GM18868 (cell line): ENCODE measurements around the gene GPR153.
"Not testable (repeated sequence)": the region's sequence is repeated elsewhere in the genome, so short reads cannot be mapped to it uniquely, and the experiment has no call there.

Source experiments
- ATAC-seq: cut with Tn5 transposase; IDR thresholded peaks from one replicate; pipeline ENCODE4 v1.9.1; 2021; ENCODE audit warnings: mild to moderate bottlenecking, moderate library complexity; ENCODE audit not compliant: unreplicated experiment

GPR153 gene

DNA sequence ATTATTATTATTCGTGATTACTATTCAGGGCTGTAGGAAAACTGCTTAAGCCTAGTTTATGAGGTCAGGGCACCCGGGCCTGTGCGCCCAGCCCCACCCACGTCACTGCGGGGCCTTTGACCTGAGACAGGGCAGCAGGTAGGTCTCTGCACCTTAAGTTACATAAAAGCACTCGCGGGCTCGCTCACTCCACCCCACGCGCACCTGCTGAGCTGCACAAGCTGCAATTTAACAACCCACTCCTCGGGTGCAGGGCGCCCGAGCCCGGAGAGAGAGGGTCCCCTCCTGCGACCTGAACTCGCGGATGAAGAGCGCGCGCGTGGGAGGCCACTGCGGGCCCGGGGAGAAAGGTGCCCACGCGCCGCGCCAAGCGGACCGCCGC lies 25.6 kb downstream of the GPR153 start:
- ATAC-seq, result peak; percentile 17

DNA sequence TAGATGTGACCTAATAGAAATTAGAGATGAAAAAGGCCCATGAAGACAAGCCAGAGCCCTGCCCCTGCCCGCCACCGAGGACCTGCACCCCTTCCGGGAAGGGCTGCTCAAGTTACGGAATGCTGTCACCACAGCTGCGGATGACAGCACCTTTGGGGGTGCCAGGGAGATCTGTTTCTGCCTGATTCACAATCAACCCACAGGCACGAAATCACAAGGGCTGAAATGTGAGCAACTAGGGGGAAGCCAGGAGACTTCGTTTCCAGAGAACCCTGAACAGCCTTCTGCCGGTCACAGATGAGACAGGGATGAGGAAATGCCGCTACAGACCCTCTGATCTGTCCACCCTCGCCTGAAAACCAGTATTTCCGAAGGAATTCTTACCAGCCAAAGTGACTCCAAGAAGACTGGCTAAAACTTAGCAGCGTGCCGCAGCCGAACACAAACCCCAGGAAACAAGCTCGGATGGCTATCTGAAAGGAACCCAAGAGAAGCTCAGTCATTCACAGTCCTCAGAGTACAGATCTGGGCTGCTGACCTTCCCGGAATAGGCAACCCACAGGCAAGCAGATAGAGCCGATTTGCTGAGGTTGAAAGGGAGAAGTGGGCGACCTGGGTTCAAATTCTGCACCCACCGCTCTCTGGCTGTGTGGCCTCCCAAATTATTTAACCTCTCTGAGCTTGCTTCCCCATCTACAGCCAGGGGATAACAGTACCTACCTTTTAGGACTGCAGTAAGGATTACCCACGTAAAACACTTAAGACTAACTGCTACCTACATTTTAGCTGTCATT lies 26.2 kb downstream of the GPR153 start:
- ATAC-seq, result no peak

DNA sequence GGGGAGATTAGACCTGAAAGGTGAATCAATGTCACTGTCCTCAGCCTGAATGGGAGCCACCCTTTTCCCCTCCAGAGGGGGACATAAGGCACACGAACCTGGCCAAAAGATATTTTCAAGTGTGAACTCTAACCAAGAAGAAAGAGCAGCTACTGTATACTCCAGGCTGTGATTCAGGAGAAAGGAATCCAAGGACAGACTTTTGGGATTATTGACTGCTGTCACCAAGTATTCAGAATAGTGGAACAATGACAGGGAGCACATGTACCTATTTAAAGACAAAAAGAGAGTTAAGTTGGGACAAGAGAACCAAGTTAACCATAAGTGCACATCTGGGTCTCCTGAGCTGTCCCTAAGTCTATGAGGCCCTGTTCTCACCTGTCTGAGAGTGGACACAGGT lies 27.5 kb downstream of the GPR153 start:
- ATAC-seq, result no peak

GRCh38 chr1:6225651-6226050 lies 35.2 kb downstream of the GPR153 start:
- ATAC-seq, result no peak

DNA sequence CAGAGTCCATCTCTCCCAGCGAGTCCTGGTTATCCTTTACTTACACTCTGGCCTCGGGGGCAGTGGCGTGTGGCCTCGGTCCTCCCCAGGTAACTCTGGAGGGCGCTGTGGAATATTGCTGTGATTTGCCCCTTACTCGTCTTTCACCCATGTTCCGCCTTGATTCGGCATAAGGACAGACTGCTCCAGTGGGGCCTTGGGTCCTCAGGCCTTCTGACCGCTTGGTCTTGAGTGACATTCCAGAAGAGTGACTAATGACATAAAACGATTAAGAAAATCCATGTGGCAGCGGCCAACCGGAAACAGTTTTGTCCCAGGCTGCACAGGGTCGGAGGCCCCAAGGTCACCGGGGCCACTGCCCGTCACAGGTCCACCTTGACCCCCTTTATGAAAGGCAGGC lies 36.2 kb downstream of the GPR153 start:
- no peak for ATAC-seq

GRCh38 chr1:6223617-6224016 lies 37.3 kb downstream of the GPR153 start:
- ATAC-seq, result no peak

GRCh38 chr1:6222636-6223035 lies 38.3 kb downstream of the GPR153 start:
- ATAC-seq, result no peak

- no peak for ATAC-seq
Observed at GRCh38 chr1:6221210-6221784, 39.6 kb downstream of the GPR153 start.

- no peak for ATAC-seq
Observed at GRCh38 chr1:6220236-6220635, 40.7 kb downstream of the GPR153 start.

GRCh38 chr1:6219641-6220040 lies 41.3 kb downstream of the GPR153 start:
- ATAC-seq, result not testable (repeated sequence)

DNA sequence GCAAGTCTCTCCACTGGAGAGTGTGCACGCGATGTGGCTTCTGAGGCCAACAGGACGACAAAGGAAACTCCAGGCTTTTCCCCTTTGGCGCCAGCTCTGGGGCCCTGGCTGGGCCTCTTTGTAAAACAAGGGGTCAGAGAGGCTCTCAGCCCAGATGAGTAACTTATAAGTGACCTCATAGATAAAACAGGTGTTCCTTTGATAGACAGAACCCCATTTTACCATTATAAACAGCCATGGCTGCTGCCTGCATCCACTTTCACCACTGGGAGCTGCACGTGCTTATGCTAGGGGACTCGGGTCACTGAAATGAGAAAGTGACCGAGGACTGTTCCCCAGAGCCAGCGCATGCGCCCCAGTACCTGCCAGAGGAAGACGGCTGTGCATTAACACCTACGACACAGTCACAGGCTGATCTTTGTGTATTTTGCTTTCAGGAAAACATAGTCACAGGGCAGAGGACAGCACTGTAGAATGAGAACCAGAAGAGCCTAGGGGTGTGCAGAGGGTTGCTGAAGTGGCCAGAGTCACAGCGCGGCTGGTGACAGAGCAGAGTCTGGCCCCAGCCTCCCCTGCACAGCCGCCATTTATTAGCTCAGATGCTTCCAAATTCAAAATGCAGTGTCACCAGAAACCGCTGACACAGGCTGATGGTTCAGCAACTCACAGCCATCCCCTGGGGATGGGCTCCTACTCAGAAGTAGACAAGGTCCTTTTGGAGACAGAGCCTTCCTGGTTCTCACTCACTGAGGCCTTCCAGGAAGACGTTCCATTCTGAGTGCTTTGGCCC lies 42.3 kb downstream of the GPR153 start:
- ATAC-seq, result no peak

DNA sequence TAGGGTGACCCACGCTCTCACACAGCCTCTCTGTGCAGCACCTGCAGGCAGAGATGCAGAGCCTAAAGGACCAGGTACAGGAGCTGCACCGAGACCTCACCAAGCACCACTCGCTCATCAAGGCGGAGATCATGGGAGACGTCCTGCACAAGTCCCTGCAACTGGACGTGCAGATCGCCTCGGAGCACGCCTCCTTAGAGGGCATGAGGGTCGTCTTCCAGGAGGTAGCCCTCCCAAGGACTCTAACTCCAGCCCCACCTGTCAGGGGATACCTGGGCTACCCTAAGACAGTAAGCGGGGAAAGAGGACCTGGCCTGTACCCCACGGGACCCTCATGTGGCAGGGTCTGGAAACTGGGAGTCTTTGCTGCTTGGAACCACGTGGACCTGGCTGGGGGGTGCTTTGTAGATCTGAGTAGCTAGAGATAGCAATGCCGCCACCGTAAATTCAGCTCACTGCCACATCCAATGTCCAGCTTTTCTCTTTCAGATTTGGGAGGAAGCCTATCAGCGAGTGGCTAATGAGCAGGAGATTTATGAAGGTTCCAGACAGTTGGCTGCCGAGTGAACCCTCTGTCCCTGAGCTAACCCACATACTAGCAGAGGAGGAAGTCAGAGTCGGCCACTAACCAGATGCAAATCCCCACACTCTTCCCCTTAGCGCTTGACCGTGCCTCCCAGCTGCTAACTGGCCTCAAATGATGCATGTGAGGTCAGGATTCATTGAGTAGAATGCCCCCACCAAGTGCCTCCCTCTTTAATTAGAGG lies 48.5 kb downstream of the GPR153 start:
- no peak for ATAC-seq

GRCh38 chr1:6211731-6212130 lies 49.2 kb downstream of the GPR153 start:
- ATAC-seq, result no peak

DNA sequence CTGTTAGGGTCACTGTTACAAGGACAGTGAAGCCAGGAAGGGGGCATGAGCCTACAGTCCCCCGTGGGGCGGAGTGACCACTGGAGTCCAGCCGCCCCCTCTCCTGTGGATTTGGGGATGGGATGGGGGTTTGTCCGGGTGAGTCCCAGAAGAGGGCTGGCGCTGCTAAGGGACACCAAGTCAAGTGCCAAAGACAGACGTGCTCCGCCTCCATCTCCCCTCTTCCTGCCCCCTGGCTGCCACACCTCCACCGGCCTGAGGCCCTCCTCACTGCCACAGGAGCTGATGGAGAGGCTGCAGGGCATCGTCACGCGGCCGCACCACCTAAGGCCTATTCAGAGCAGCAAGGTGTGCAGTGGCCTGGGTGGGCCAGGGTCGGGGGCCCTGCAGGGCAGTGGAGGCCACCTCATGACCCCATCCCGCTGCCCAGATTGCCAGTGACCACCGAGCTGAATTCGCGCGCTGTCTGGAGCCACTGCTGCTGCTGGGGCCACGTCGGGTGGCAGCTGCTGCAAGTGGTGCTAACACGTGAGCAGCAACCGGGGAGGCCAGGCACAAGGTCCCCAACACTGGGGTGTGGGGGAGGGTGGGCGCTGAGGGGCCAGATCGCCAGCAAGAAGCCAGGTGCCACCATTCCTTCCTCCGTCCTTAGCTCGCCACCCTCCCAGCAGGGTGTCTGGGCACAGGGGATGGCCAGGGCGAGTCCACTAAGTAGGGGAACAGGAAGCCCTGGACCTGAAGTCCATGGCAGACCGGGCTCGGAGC lies 50.1 kb downstream of the GPR153 start:
- no peak for ATAC-seq

GRCh38 chr1:6209661-6210580 lies 51.0 kb downstream of the GPR153 start:
- no peak for ATAC-seq

- no peak for ATAC-seq
Observed at GRCh38 chr1:6208723-6209660, 51.9 kb downstream of the GPR153 start.

- ATAC-seq, result no peak
Observed at GRCh38 chr1:6207921-6208320, 53.0 kb downstream of the GPR153 start.
